Measurements from ENCODE around the gene TUBA4B. TPM values are rescaled to one million over a fixed set of nuclear protein-coding genes. Genes with fewer than 3 reads are reported as not detected.

TUBA4B gene
- total and polyA plus RNA-seq, 2 of the 4 experiments (the other 2 are of a cell fraction): not detected

DNA sequence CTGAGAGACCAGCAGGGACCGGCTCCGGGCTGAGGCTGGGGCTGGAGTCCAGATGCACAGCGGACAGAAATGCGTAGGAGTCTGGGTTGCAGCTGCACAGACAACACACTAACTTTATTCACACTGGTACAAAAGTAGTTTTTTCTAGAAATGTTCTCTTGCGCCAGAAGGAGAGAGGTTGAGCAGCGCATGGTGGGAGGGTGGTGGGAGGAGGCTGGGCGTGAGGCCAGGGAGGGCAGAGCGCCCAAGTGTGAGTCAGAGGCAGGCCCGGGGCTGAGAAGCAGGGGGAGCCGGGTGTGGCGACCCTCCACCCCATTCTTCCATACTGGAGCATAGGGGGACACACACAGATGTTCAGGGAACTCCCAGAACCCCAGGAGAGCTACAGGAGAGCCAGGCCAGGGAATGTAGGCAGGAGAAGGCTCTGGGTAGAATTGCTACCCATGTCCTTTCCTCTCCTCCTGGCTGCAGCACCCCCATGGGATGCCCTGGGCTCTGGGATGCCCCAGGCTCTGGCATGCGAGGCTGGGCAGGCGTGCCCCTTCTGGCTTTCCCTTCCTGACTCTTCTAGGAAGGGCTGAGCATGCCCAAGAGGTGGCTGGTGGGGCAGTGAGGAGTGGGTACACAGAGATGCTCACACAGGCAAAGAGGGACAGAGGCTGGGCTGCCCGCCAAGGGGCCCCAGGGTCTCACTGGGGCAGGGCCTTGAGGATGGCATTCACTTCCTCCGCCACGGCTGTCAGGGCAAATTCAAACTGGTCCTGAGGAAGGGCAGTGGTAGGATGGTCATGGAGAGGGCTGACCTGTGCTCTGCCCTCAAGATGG lies 36.7 kb downstream of the TUBA4B start (continued):
- TF ChIP-seq USF2 (IDR thresholded peaks at IDR 0.05; ENCODE audit: low read depth, low read length): no peak
- TF ChIP-seq POLR2A (IDR thresholded peaks at IDR 0.05; ENCODE audit: low read depth, low read length): no peak
